ENCODE measurements around the gene GPR33.

GRCh38 chr14:31492759-31493498, 5.1 kb upstream of the GPR33 start:
- TF ChIP-seq CTCF (IDR thresholded peaks at IDR 0.05) (no peak), USF2 (CRISPR knock-in tag; IDR thresholded peaks at IDR 0.05) (no peak), MAX (CRISPR knock-in tag; IDR thresholded peaks at IDR 0.05) (no peak), KAT7 (CRISPR knock-in tag; IDR thresholded peaks at IDR 0.05; ENCODE audit: borderline replicate concordance) (no peak), SP1 (CRISPR knock-in tag; conservative IDR thresholded peaks at IDR 0.05) (no peak), NR1H2 (CRISPR knock-in tag; IDR thresholded peaks at IDR 0.05) (no peak)
